HUES48 (cell line): ENCODE data around the gene PXDN.

Source experiments
- H3K27ac ChIP-seq: one replicate; pipeline ENCODE4 v1.7.0; 2013; ENCODE audit warnings: low read depth, low read length, inconsistent platforms
- H3K27me3 ChIP-seq: 2 replicates; pipeline ENCODE4 v1.6.1; 2013; ENCODE audit warnings: mild to moderate bottlenecking, low read length; ENCODE audit not compliant: control insufficient read depth, insufficient read depth
- H3K36me3 ChIP-seq: 2 replicates; pipeline ENCODE4 v1.6.1; 2013; ENCODE audit warnings: low read length; ENCODE audit not compliant: control insufficient read depth, insufficient read depth
- H3K4me1 ChIP-seq: 2 replicates; pipeline ENCODE4 v1.6.1; 2013; ENCODE audit warnings: mild to moderate bottlenecking, low read length; ENCODE audit not compliant: control insufficient read depth, insufficient read depth
- H3K4me3 ChIP-seq: 2 replicates; pipeline ENCODE4 v1.5.1; 2013; ENCODE audit warnings: mild to moderate bottlenecking, low read depth, low read length
- H3K9ac ChIP-seq: 2 replicates; pipeline ENCODE4 v1.6.1; 2013; ENCODE audit warnings: mild to moderate bottlenecking, low read depth, low read length, moderate library complexity
- H3K9me3 ChIP-seq: 2 replicates; pipeline ENCODE4 v1.6.1; 2013; ENCODE audit warnings: low read length; ENCODE audit not compliant: control insufficient read depth, insufficient read depth

The PXDN gene

GRCh38 chr2:1638281-1638860 is 105.9 kb downstream of the PXDN start:
- Histone ChIP-seq H3K9me3 (no peaks in the 10 kb centered on the region), H3K4me3 (no peak overlapping the region), H3K27ac (no peak overlapping the region), H3K4me1 (peaks cover 4% of the 10 kb centered on the region; the same call in 1 of the 2 replicates), H3K27me3 (no peaks in the 10 kb centered on the region), H3K9ac (no peak overlapping the region), H3K36me3 (peaks cover 77% of the 10 kb centered on the region)

- H3K36me3 ChIP-seq: peaks cover 77% of the 10 kb centered on the region
- no peak overlapping the region for H3K27ac ChIP-seq
Observed at GRCh38 chr2:1636791-1637415, 107.4 kb downstream of the PXDN start.

GRCh38 chr2:1635823-1636222 is 108.5 kb downstream of the PXDN start:
- no peaks in the 10 kb centered on the region for H3K27me3 ChIP-seq
- H3K36me3 ChIP-seq: peaks cover 82% of the 10 kb centered on the region

More at GRCh38 chr2:1636791-1637415, 107.4 kb downstream of the PXDN start:
- Histone ChIP-seq H3K4me3 (no peak overlapping the region), H3K4me1 (peaks cover 3% of the 10 kb centered on the region; the same call in 1 of the 2 replicates), H3K9ac (no peak overlapping the region), H3K27me3 (no peaks in the 10 kb centered on the region), H3K9me3 (no peaks in the 10 kb centered on the region)

DNA sequence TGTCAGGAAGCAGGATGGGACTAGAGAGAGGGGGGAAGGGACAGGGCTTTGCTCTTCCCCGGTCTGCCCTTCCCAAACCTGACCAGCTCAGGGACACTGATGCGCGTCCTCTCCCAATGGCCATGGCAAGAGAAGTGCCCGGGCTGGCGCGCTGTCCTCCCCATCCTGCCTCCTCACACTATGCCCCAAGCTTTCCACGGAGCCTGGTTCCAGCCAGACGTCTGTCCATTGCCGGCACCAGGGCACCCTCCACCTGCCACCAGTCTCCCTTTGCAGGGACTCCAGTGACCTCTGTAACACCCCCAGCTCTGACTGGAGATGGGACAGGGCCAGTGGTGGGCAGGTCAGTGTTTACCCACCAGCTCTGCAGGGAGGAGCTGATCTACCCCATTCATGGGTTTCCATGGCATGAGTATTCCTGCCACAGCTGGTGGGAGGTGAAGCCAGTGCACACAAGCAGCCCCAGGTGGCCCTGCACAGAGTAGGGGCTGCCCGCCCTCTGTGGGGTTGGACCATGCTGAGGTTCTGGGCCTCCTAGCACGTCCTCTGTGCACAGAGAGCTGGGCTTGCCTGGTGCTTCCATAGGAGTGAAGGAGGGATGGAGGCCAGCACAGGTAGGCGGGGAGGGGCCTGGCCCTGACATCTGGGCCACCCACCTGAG is 109.5 kb downstream of the PXDN start:
- Histone ChIP-seq H3K27me3 (no peaks in the 10 kb centered on the region), H3K36me3 (peaks cover 82% of the 10 kb centered on the region), H3K9ac (no peak overlapping the region), H3K27ac (no peak overlapping the region), H3K9me3 (no peaks in the 10 kb centered on the region), H3K4me1 (no peaks in the 10 kb centered on the region), H3K4me3 (no peak overlapping the region)

More at GRCh38 chr2:1635823-1636222, 108.5 kb downstream of the PXDN start:
- Histone ChIP-seq H3K4me3 (no peak overlapping the region), H3K9ac (no peak overlapping the region), H3K9me3 (no peaks in the 10 kb centered on the region), H3K4me1 (no peaks in the 10 kb centered on the region), H3K27ac (no peak overlapping the region)

- Histone ChIP-seq H3K27me3 (no peaks in the 10 kb centered on the region), H3K9ac (no peak overlapping the region), H3K36me3 (peaks cover 78% of the 10 kb centered on the region), H3K9me3 (no peaks in the 10 kb centered on the region), H3K27ac (no peak overlapping the region), H3K4me3 (no peak overlapping the region), H3K4me1 (no peaks in the 10 kb centered on the region)
Observed at GRCh38 chr2:1633936-1634587, 110.3 kb downstream of the PXDN start.

GRCh38 chr2:1633092-1633671 is 111.1 kb downstream of the PXDN start:
- H3K27me3 ChIP-seq: no peaks in the 10 kb centered on the region
- peaks cover 69% of the 10 kb centered on the region for H3K36me3 ChIP-seq
- H3K4me1 ChIP-seq: no peaks in the 10 kb centered on the region
- H3K9ac ChIP-seq: no peak overlapping the region
- no peaks in the 10 kb centered on the region for H3K9me3 ChIP-seq
- no peak overlapping the region for H3K27ac ChIP-seq
- H3K4me3 ChIP-seq: no peak overlapping the region

GRCh38 chr2:1632510-1632909 is 111.8 kb downstream of the PXDN start:
- Histone ChIP-seq H3K4me1 (no peaks in the 10 kb centered on the region), H3K9me3 (no peaks in the 10 kb centered on the region), H3K36me3 (peaks cover 68% of the 10 kb centered on the region), H3K27me3 (no peaks in the 10 kb centered on the region), H3K4me3 (no peak overlapping the region), H3K9ac (no peak overlapping the region), H3K27ac (no peak overlapping the region)

- no peak overlapping the region for H3K4me3 ChIP-seq
- peaks cover 65% of the 10 kb centered on the region for H3K36me3 ChIP-seq
- H3K27ac ChIP-seq: no peak overlapping the region
- no peaks in the 10 kb centered on the region for H3K4me1 ChIP-seq
- no peak overlapping the region for H3K9ac ChIP-seq
- H3K9me3 ChIP-seq: no peaks in the 10 kb centered on the region
- no peaks in the 10 kb centered on the region for H3K27me3 ChIP-seq
Observed at GRCh38 chr2:1632002-1632348, 112.3 kb downstream of the PXDN start.

GRCh38 chr2:1631292-1632001 is 112.9 kb downstream of the PXDN start:
- no peak overlapping the region for H3K9ac ChIP-seq
- H3K4me3 ChIP-seq: no peak overlapping the region
- no peaks in the 10 kb centered on the region for H3K27me3 ChIP-seq
- H3K36me3 ChIP-seq: peaks cover 63% of the 10 kb centered on the region
- no peaks in the 10 kb centered on the region for H3K9me3 ChIP-seq
- H3K4me1 ChIP-seq: peaks cover under 1% of the 10 kb centered on the region
- no peak overlapping the region for H3K27ac ChIP-seq

DNA sequence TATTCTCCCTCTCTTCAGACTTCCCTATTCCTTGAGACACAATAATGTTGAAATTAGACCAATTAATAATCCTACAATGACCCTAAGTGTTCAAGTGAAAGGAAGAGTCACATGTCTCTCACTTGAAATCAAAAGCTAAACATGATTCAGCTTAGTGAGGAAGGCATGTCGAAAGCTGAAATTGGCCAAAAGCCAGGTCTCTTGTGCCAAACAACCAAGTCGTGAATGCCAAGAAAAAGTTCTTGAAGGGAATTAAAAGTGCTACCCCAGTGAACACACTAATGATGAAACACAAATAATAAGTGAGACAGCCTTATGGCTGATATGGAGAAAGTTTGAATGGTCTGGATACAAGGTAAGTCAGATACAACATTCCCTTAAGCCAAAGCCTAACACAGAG is 115.4 kb downstream of the PXDN start:
- no peak overlapping the region for H3K27ac ChIP-seq
- no peaks in the 10 kb centered on the region for H3K9me3 ChIP-seq
- no peak overlapping the region for H3K4me3 ChIP-seq
- no peaks in the 10 kb centered on the region for H3K27me3 ChIP-seq
- H3K36me3 ChIP-seq: peaks cover 37% of the 10 kb centered on the region
- H3K4me1 ChIP-seq: peaks cover 15% of the 10 kb centered on the region
- H3K9ac ChIP-seq: no peak overlapping the region
